Erythroblast (primary cell): ENCODE results near the gene PLAAT5.
"Not testable (repeated sequence)": the region's sequence is repeated elsewhere in the genome, so short reads cannot be mapped to it uniquely, and the experiment has no call there.

Source experiments
- GATA1 ChIP-seq: IDR thresholded peaks from 2 replicates; pipeline ENCODE4 v1.6.1; 2011; ENCODE audit warnings: low read depth, mild to moderate bottlenecking, control low read depth, low read length, moderate library complexity
- POLR2A ChIP-seq: IDR thresholded peaks from 2 replicates; pipeline ENCODE4 v1.6.1; 2011; ENCODE audit warnings: mild to moderate bottlenecking, low read length

DNA sequence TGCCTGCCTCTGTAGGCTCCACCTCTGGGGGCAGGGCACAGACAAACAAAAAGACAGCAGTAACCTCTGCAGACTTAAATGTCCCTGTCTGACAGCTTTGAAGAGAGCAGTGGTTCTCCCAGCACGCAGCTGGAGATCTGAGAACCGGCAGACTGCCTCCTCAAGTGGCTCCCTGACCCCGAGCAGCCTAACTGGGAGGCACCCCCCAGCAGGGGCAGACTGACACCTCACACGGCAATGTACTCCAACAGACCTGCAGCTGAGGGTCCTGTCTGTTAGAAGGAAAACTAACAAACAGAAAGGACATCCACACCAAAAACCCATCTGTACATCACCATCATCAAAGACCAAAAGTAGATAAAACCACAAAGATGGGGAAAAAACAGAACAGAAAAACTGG lies 55.1 kb downstream of the PLAAT5 start:
- not testable (repeated sequence) for TF ChIP-seq POLR2A, GATA1
